Measurements from ENCODE around the gene SURF2.

SURF2 gene

DNA sequence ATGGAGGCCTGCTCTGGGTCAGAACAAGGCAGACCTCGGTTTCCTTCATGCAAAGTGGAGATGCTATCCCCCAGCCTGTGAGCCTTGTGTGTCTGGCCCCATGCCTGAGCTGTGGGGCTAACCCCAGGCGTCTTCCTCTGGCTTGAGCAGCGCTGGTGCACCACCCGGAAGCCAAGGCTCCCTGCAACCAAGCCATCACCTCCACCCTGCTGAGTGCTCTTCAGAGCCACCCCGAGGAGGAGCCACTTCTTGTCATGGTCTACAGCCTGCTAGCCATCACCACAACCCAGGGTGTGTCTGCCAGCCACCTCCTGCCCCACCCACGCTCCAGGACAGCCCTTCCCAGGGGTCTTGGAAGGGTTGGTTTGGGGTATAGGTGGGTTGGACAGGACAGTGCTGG lies 45.2 kb downstream of the SURF2 start:
- DNase-seq (ENCODE audit: low spot score): no peak

DNA sequence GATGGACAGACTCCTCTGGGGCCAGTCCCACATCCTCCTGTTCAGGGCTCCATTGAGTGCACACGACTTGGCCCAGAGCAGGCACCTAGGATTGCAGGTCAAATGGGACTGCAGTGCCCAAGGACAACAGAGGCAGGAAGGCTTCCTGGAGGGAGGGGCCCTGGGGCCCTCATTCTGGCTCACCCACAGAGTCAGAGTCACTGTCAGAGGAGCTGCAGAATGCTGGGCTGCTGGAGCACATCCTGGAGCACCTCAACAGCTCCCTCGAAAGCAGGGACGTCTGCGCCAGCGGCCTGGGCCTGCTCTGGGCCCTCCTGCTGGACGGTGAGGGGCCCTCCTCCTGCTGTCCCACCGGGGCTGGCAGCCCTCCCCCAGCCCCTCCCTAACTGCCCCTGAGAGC lies 46.3 kb downstream of the SURF2 start:
- DNase-seq (ENCODE audit: low spot score): no peak

DNA sequence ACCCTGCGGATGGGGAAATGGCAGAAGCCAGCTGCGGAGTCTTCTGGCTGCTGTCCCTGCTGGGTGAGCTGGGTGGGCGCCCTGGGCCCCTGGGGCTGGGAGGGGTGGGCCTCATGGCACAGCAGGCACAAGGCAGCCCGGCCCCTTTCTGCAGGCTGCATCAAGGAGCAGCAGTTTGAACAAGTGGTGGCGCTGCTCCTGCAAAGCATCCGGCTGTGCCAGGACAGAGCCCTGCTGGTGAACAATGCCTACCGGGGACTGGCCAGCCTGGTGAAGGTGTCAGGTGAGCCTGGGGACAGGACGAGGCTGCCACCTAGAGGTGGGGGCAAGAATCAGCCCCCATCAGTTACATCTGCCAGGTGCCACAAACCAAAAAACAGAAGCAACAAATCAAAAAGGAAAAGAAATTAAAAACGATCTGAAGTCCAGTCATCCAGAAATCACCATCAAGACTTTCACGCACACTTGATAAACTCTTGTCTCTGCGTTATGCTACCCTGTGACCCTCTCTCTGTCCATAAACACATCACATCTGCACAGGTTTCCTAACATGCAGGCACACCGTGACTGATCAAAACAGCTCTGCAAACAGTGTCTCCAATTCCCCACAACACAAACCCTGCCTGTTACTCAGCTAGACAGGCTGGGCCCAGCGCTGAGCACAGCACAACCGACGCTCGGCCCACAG lies 47.6 kb downstream of the SURF2 start:
- DNase-seq (ENCODE audit: low spot score): no peak

DNA sequence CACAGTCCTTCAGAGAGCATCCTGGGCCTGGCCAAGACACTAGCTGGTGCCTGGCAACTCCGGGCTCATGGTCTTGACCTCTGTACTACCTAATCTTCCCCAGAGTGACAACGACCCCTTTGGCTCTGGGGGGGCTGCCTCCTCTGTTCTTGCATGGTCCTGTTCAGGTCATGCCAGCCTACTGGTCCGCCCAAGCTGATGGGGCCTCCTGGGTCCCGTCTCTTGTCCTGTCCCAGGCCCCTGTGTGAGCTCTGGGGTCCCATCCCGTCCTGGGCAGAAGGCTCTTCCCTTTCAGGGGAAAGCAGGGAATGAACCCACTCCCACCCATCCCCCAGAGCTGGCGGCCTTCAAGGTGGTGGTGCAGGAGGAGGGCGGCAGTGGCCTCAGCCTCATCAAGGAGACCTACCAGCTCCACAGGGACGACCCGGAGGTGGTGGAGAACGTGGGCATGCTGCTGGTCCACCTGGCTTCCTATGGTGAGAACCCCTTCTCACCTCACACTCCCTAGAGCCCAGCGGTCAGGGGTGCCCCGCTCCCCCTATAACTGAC lies 48.2 kb downstream of the SURF2 start:
- DNase-seq (ENCODE audit: low spot score): no peak

DNA sequence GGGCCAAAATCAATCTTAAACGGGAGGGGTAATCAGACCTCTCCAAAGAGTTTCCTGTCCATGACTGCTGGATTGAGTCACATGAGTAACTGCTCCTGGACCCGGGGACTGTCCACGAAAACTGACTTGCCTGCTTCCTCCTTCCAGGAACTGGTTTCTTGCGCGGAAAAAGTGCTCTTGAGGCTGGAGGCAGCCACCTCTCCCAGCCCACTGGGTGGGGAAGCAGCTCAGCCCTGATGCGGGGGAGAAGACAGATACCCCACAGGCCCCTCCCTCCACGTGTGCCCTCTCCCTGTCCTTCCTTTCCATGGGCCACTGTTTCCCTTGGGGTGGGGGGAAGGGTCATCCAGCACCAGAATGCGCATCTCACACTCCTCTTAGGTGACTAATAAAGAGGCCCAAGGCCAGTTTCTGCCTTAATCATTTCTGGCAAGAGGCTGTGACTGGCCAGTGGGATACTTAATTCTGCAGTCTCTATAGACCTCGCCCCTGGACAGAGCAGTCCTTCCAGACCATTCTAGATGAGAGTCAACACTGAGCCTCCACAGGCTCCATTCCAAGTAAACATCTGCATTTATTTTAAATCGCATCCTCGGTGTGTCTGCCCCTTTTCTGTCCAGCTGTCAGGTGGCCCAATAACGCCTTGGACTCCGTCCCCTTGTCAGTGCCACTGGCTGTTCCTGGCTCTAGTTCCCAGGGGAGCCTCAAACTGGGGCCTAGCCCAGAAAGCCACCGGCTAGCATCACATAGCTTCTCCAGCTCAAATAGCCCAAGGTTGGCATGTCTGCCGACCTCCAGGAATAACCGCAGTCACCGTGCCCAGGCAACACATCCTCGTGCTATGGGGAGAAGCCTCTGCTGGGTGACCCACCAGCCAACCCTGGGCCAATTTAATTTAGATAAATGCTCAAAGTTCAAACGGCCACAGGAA lies 49.4 kb downstream of the SURF2 start:
- no peak for DNase-seq (ENCODE audit: low spot score)

DNA sequence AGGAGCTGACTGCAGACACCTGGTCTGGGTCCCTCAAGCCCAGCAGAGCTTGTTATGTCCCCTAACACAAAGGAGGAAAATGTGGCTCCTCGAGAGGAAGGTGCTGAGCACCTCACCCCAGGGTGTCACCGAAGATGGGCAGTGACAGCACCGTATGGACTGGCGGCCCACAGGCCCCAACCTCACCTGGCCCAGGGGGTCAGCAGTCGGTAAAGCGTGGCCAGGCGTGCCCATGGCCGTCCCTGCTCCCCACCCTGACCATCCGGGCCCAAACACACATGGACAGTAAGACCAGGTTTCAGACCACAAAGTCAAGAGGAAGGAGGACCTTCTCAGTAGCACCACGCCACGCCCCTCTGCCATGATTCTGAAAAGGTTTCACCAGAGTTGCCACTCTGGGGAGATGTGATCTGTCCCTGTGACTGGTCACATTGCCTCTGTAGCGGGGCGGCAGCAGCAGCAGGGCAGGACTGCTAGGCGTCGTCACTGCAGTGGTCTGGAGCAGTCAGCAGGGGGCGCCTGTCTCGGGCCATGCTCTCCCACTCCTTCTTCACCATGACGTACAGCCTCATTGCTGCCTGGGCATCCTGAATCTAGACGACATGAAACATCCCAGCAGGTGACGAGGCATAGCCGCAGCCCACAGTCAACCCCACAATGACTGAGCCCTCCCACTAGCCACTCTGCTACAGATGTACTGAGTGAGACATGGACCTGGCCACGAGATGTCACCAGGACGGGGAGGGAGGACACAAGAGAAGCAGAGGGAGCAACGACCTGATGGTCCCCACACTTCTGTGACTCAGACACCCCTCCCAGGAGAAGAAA lies 50.3 kb downstream of the SURF2 start:
- peak; percentile 57 for DNase-seq (ENCODE audit: low spot score)

DNA sequence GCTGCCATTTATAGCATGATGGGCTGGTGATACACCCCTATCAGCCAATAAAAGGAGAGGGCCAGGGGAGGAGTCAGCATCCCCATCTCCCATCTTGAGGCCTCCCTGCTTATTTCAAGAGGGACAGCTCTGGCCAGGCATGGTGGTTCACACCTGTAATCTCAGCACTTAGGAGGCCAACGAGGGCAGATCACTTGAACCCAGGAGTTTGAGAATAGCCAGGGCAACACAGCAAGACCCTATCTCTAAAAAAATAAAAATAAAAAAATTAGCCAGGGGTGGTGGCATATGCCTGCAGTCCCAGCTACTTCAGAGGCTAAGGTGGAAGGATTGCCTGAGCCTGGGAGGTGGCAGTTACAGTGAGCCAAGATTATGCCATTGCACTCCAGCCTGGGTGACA lies 51.7 kb downstream of the SURF2 start:
- no peak for DNase-seq (ENCODE audit: low spot score)

Data from pons (tissue), 1 donor.